Lower leg skin (tissue), 3 donors: Measurements from ENCODE around the gene RGS16.

Source experiments
- POLR2A ChIP-seq, 2 donors: fragments of 450-650 bp; IDR thresholded peaks; one replicate each; pipeline ENCODE4 v1.6.1; 2016 to 2017; ENCODE audit warnings: antibody characterized with exemption in 2 of 2, mild to moderate bottlenecking in 1 of 2, moderate library complexity in 1 of 2
- TF ChIP-seq, protein P1 (sequence below), 3 donors: fragments of 450-650 bp; IDR thresholded peaks; one replicate each; pipeline ENCODE4 v1.5.1; 2016; ENCODE audit warnings: antibody characterized with exemption in 3 of 3, mild to moderate bottlenecking in 3 of 3, moderate library complexity in 2 of 3

DNA sequence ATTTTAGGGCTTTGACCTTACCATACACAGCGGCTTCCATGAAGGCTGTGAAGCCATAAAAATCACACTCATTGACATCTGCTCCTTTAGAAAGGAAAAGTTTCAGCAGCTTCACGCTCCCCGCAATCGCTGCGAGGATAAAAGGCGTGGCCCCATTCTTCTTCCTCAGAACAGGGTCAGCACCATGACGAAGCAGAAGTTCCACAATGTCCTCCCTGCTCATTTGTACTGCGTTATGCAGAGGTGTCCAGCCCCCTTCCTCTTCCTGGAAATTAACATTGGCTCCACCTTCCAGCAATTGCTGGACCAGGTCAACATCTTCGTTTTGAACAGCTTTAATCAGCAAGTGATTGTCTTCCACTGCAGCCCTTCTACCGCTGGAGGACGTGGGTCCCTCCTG, 17.8 kb downstream of the RGS16 start:
- TF ChIP-seq, protein P1, sequence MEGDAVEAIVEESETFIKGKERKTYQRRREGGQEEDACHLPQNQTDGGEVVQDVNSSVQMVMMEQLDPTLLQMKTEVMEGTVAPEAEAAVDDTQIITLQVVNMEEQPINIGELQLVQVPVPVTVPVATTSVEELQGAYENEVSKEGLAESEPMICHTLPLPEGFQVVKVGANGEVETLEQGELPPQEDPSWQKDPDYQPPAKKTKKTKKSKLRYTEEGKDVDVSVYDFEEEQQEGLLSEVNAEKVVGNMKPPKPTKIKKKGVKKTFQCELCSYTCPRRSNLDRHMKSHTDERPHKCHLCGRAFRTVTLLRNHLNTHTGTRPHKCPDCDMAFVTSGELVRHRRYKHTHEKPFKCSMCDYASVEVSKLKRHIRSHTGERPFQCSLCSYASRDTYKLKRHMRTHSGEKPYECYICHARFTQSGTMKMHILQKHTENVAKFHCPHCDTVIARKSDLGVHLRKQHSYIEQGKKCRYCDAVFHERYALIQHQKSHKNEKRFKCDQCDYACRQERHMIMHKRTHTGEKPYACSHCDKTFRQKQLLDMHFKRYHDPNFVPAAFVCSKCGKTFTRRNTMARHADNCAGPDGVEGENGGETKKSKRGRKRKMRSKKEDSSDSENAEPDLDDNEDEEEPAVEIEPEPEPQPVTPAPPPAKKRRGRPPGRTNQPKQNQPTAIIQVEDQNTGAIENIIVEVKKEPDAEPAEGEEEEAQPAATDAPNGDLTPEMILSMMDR (IDR thresholded peaks at IDR 0.05), result no peak
- no peak for TF ChIP-seq POLR2A (IDR thresholded peaks at IDR 0.05)
